ENCODE measurements around the gene SLC22A23.

The SLC22A23 gene

GRCh38 chr6:3456898-3457709, at the start of gene SLC22A23:
SLC22A23 (minus strand) TSS chr6:3457050; CDS start chr6:3456559, 491 bp downstream.
- peak within 1 kb of the TSS; percentile 73 for H2AFZ ChIP-seq (ENCODE audit: low read depth, low read length)
- H3K4me3 ChIP-seq (ENCODE audit: low read length): peak within 1 kb of the TSS; percentile 69
- H3K27me3 ChIP-seq (ENCODE audit: insufficient read depth, low read length): no peaks in the 10 kb centered on the region
- H3K9me3 ChIP-seq (ENCODE audit: low read length): no peaks in the 10 kb centered on the region
- peaks cover 44% of the 10 kb centered on the region for H3K4me1 ChIP-seq (ENCODE audit: insufficient read depth, low read length)
- no peaks in the 10 kb centered on the region for H3K36me3 ChIP-seq (ENCODE audit: insufficient read depth, low read length)

- Histone ChIP-seq H3K9me3 (ENCODE audit: low read length) (no peaks in the 10 kb centered on the region), H3K27me3 (ENCODE audit: insufficient read depth, low read length) (no peaks in the 10 kb centered on the region), H3K36me3 (ENCODE audit: insufficient read depth, low read length) (no peaks in the 10 kb centered on the region), H2AFZ (ENCODE audit: low read depth, low read length) (no peak overlapping the region), H3K4me1 (ENCODE audit: insufficient read depth, low read length) (peaks cover 26% of the 10 kb centered on the region), H3K4me3 (ENCODE audit: low read length) (no peak overlapping the region)
These were observed 49.4 kb upstream of the SLC22A23 start for GRCh38 chr6:3506200-3506599.

- Histone ChIP-seq H3K27me3 (ENCODE audit: insufficient read depth, low read length) (no peaks in the 10 kb centered on the region), H3K36me3 (ENCODE audit: insufficient read depth, low read length) (no peaks in the 10 kb centered on the region), H3K4me3 (ENCODE audit: low read length) (no peak overlapping the region), H2AFZ (ENCODE audit: low read depth, low read length) (no peak overlapping the region), H3K9me3 (ENCODE audit: low read length) (no peaks in the 10 kb centered on the region), H3K4me1 (ENCODE audit: insufficient read depth, low read length) (peaks cover 26% of the 10 kb centered on the region)
These were observed 48.3 kb upstream of the SLC22A23 start for GRCh38 chr6:3504938-3505805.

GRCh38 chr6:3504354-3504753, 47.5 kb upstream of the SLC22A23 start:
- H3K9me3 ChIP-seq (ENCODE audit: low read length): no peaks in the 10 kb centered on the region
- peaks cover 23% of the 10 kb centered on the region for H3K4me1 ChIP-seq (ENCODE audit: insufficient read depth, low read length)
- no peaks in the 10 kb centered on the region for H3K36me3 ChIP-seq (ENCODE audit: insufficient read depth, low read length)
- no peaks in the 10 kb centered on the region for H3K27me3 ChIP-seq (ENCODE audit: insufficient read depth, low read length)
- no peak overlapping the region for H3K4me3 ChIP-seq (ENCODE audit: low read length)
- H2AFZ ChIP-seq (ENCODE audit: low read depth, low read length): no peak overlapping the region

GRCh38 chr6:3501826-3502500, 45.1 kb upstream of the SLC22A23 start:
- Histone ChIP-seq H2AFZ (ENCODE audit: low read depth, low read length) (no peak overlapping the region), H3K36me3 (ENCODE audit: insufficient read depth, low read length) (no peaks in the 10 kb centered on the region), H3K4me1 (ENCODE audit: insufficient read depth, low read length) (peaks cover 19% of the 10 kb centered on the region), H3K4me3 (ENCODE audit: low read length) (no peak overlapping the region), H3K27me3 (ENCODE audit: insufficient read depth, low read length) (no peaks in the 10 kb centered on the region), H3K9me3 (ENCODE audit: low read length) (peaks cover 2% of the 10 kb centered on the region)

GRCh38 chr6:3500262-3501014, 43.6 kb upstream of the SLC22A23 start:
- no peaks in the 10 kb centered on the region for H3K27me3 ChIP-seq (ENCODE audit: insufficient read depth, low read length)
- peaks cover 19% of the 10 kb centered on the region for H3K4me1 ChIP-seq (ENCODE audit: insufficient read depth, low read length)
- no peak overlapping the region for H2AFZ ChIP-seq (ENCODE audit: low read depth, low read length)
- H3K9me3 ChIP-seq (ENCODE audit: low read length): peaks cover 2% of the 10 kb centered on the region
- no peak overlapping the region for H3K4me3 ChIP-seq (ENCODE audit: low read length)
- no peaks in the 10 kb centered on the region for H3K36me3 ChIP-seq (ENCODE audit: insufficient read depth, low read length)

GRCh38 chr6:3499603-3500002, 42.8 kb upstream of the SLC22A23 start:
- Histone ChIP-seq H3K4me1 (ENCODE audit: insufficient read depth, low read length) (peaks cover 19% of the 10 kb centered on the region), H3K36me3 (ENCODE audit: insufficient read depth, low read length) (no peaks in the 10 kb centered on the region), H3K27me3 (ENCODE audit: insufficient read depth, low read length) (no peaks in the 10 kb centered on the region), H2AFZ (ENCODE audit: low read depth, low read length) (no peak overlapping the region), H3K4me3 (ENCODE audit: low read length) (no peak overlapping the region), H3K9me3 (ENCODE audit: low read length) (peaks cover 2% of the 10 kb centered on the region)

GRCh38 chr6:3496395-3496794, 39.5 kb upstream of the SLC22A23 start:
- Histone ChIP-seq H3K4me3 (ENCODE audit: low read length) (no peak overlapping the region), H3K27me3 (ENCODE audit: insufficient read depth, low read length) (no peaks in the 10 kb centered on the region), H3K9me3 (ENCODE audit: low read length) (peaks cover 2% of the 10 kb centered on the region), H2AFZ (ENCODE audit: low read depth, low read length) (no peak overlapping the region), H3K36me3 (ENCODE audit: insufficient read depth, low read length) (no peaks in the 10 kb centered on the region), H3K4me1 (ENCODE audit: insufficient read depth, low read length) (peaks cover 2% of the 10 kb centered on the region)

GRCh38 chr6:3494391-3495100, 37.7 kb upstream of the SLC22A23 start:
- peaks cover 5% of the 10 kb centered on the region for H3K4me1 ChIP-seq (ENCODE audit: insufficient read depth, low read length)
- no peak overlapping the region for H2AFZ ChIP-seq (ENCODE audit: low read depth, low read length)
- peaks cover 2% of the 10 kb centered on the region for H3K9me3 ChIP-seq (ENCODE audit: low read length)
- H3K36me3 ChIP-seq (ENCODE audit: insufficient read depth, low read length): no peaks in the 10 kb centered on the region
- H3K27me3 ChIP-seq (ENCODE audit: insufficient read depth, low read length): no peaks in the 10 kb centered on the region
- H3K4me3 ChIP-seq (ENCODE audit: low read length): no peak overlapping the region

GRCh38 chr6:3490625-3490980, 33.8 kb upstream of the SLC22A23 start:
- H3K27me3 ChIP-seq (ENCODE audit: insufficient read depth, low read length): no peaks in the 10 kb centered on the region
- H2AFZ ChIP-seq (ENCODE audit: low read depth, low read length): no peak overlapping the region
- H3K4me3 ChIP-seq (ENCODE audit: low read length): no peak overlapping the region
- no peaks in the 10 kb centered on the region for H3K36me3 ChIP-seq (ENCODE audit: insufficient read depth, low read length)
- no peaks in the 10 kb centered on the region for H3K9me3 ChIP-seq (ENCODE audit: low read length)
- H3K4me1 ChIP-seq (ENCODE audit: insufficient read depth, low read length): peaks cover 20% of the 10 kb centered on the region

- Histone ChIP-seq H3K36me3 (ENCODE audit: insufficient read depth, low read length) (no peaks in the 10 kb centered on the region), H3K27me3 (ENCODE audit: insufficient read depth, low read length) (no peaks in the 10 kb centered on the region), H3K4me3 (ENCODE audit: low read length) (no peak overlapping the region), H3K4me1 (ENCODE audit: insufficient read depth, low read length) (peaks cover 20% of the 10 kb centered on the region), H3K9me3 (ENCODE audit: low read length) (no peaks in the 10 kb centered on the region), H2AFZ (ENCODE audit: low read depth, low read length) (no peak overlapping the region)
These were observed 33.2 kb upstream of the SLC22A23 start for GRCh38 chr6:3489961-3490624.
